ENCODE data around the gene SLC2A4RG.
"Not testable (repeated sequence)": the region's sequence is repeated elsewhere in the genome, so short reads cannot be mapped to it uniquely, and the experiment has no call there.

Gene SLC2A4RG

GRCh38 chr20:63711085-63711645 is 28.4 kb upstream of the SLC2A4RG start:
- TF ChIP-seq CTCF (IDR thresholded peaks at IDR 0.05; ENCODE audit: borderline replicate concordance, insufficient read depth, low read depth, low read length), result no peak
- H3K4me3 ChIP-seq (ENCODE audit: low read depth, low read length), result no peak overlapping the region

GRCh38 chr20:63712191-63712590 is 27.4 kb upstream of the SLC2A4RG start:
- no peak overlapping the region for H3K4me3 ChIP-seq (ENCODE audit: low read depth, low read length)
- no peak for TF ChIP-seq CTCF (IDR thresholded peaks at IDR 0.05; ENCODE audit: borderline replicate concordance, insufficient read depth, low read depth, low read length)

GRCh38 chr20:63714858-63715257 is 24.7 kb upstream of the SLC2A4RG start:
- TF ChIP-seq CTCF (IDR thresholded peaks at IDR 0.05; ENCODE audit: borderline replicate concordance, insufficient read depth, low read depth, low read length), result no peak
- H3K4me3 ChIP-seq (ENCODE audit: low read depth, low read length), result no peak overlapping the region

- no peak for TF ChIP-seq CTCF (IDR thresholded peaks at IDR 0.05; ENCODE audit: borderline replicate concordance, insufficient read depth, low read depth, low read length)
Observed at GRCh38 chr20:63718996-63719395, 20.6 kb upstream of the SLC2A4RG start.

GRCh38 chr20:63722967-63723622 is 16.5 kb upstream of the SLC2A4RG start:
- not testable (repeated sequence) for H3K4me3 ChIP-seq (ENCODE audit: low read depth, low read length)

More at GRCh38 chr20:63718996-63719395, 20.6 kb upstream of the SLC2A4RG start:
- H3K4me3 ChIP-seq (ENCODE audit: low read depth, low read length), result no peak overlapping the region

- H3K4me3 ChIP-seq (ENCODE audit: low read depth, low read length), result not testable (repeated sequence)
Observed at GRCh38 chr20:63730189-63730733, 9.3 kb upstream of the SLC2A4RG start.

GRCh38 chr20:63731410-63731809 is 8.2 kb upstream of the SLC2A4RG start:
- H3K4me3 ChIP-seq (ENCODE audit: low read depth, low read length), result no peak overlapping the region
- no peak for TF ChIP-seq CTCF (IDR thresholded peaks at IDR 0.05; ENCODE audit: borderline replicate concordance, insufficient read depth, low read depth, low read length)

Measured in GM12875 (cell line).